Fibroblast of villous mesenchyme (primary cell): ENCODE results near the gene NTRK3. TPM values are rescaled to one million over a fixed set of nuclear protein-coding genes. Genes with fewer than 3 reads are reported as not detected.

Source experiments
- DNase-seq: peaks from one replicate; pipeline ENCODE4 v3.0.0-alpha.2; 2010; ENCODE audit warnings: low read depth
- H3K4me3 ChIP-seq: 2 replicates; pipeline ENCODE4 v1.5.1; 2011; ENCODE audit warnings: low read depth, mild to moderate bottlenecking, low read length
- CTCF ChIP-seq: IDR thresholded peaks from 2 replicates; pipeline ENCODE4 v1.5.1; 2012; ENCODE audit warnings: low read depth, mild to moderate bottlenecking, low read length; ENCODE audit not compliant: insufficient read depth
- small RNA-seq: library from RNA; depleted of rRNA; stranded (forward); fragments of <200 nt; gene quantifications from one replicate; pipeline ENCODE3, GENCODE V24; 2012
- total RNA-seq: library from RNA; depleted of rRNA; stranded (reverse); fragments of >200 nt; gene quantifications from 2 replicates; pipeline ENCODE4 v1.2.3, GENCODE V29; 2012

The NTRK3 gene
- total RNA-seq, 1 donor = not detected

- TF ChIP-seq CTCF = no peak
- DNase-seq = no peak
- H3K4me3 ChIP-seq = no peak overlapping the region
Measured at GRCh38 chr15:87826119-87826747, 430.3 kb downstream of the NTRK3 start.

DNA sequence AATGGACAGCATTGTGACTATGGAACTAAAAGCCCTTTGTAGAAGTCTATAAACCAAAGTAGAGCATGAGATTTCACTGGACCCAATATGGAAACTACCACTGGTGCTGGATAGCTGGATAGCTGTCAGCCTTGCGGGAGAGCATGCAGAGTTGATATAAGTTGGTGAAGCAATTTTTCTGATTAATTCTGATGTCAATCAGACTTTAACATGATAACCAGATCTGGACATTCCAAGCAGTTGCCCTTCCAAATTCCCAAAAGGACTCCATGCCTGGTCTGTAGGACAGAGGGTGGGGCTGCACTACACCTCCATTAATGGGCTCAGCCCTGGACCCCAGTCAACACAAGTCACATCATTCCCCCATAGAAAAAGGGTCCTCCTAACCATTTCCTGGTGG lies 437.8 kb downstream of the NTRK3 start:
- no peak overlapping the region for H3K4me3 ChIP-seq
- no peak for DNase-seq
- TF ChIP-seq CTCF = no peak

GRCh38 chr15:87817553-87817952 lies 439.0 kb downstream of the NTRK3 start:
- no peak overlapping the region for H3K4me3 ChIP-seq
- TF ChIP-seq CTCF = peak; percentile 18
- peak; percentile 5 for DNase-seq

GRCh38 chr15:87816811-87817210 lies 439.7 kb downstream of the NTRK3 start:
- H3K4me3 ChIP-seq = no peak overlapping the region
- TF ChIP-seq CTCF = no peak
- peak; percentile 75 for DNase-seq

GRCh38 chr15:87816016-87816415 lies 440.5 kb downstream of the NTRK3 start:
- no peak for TF ChIP-seq CTCF
- no peak overlapping the region for H3K4me3 ChIP-seq
- peak; percentile 64 for DNase-seq

Small RNAs within 50 kb of the gene (small RNA-seq; reads per million reads assigned to genes)
- not detected for gene MED28P6

Other genes starting within 250 kb of the NTRK3 start
- 11.6 and 18.6 TPM in 2 replicates for gene MRPL46, start 210.6 kb upstream of the NTRK3 start, total RNA-seq
- gene MRPS11, start 211.0 kb upstream of the NTRK3 start, total RNA-seq = 22.0 and 22.9 TPM in 2 replicates